Astrocyte (in vitro differentiated cells and primary cell): ENCODE measurements around the gene MYO5B. TPM values are rescaled to one million over a fixed set of nuclear protein-coding genes. Genes with fewer than 3 reads are reported as not detected.

ENCODE experiments used
- DNase-seq: peaks from one replicate; pipeline ENCODE4 v3.0.0-alpha.2; 2010; ENCODE audit warnings: low read depth
- FAIRE-seq: peaks from 2 replicates; lab custom pipeline; 2011; peaks lifted over from hg19 to GRCh38; lab: Jason Lieb, UNC
- H2AFZ ChIP-seq: 2 replicates; pipeline ENCODE4 v1.6.0; 2012; ENCODE audit warnings: low read depth, low read length, inconsistent platforms
- H3K27ac ChIP-seq: 2 replicates; pipeline ENCODE4 v1.5.1; 2011; ENCODE audit warnings: low read depth, low read length, inconsistent platforms
- H3K27me3 ChIP-seq: 2 replicates; pipeline ENCODE4 v1.6.0; 2011; ENCODE audit warnings: low read length, inconsistent platforms; ENCODE audit not compliant: insufficient read depth
- H3K36me3 ChIP-seq: 2 replicates; pipeline ENCODE4 v1.5.1; 2011; ENCODE audit warnings: low read length, inconsistent platforms; ENCODE audit not compliant: insufficient read depth
- H3K4me1 ChIP-seq: 2 replicates; pipeline ENCODE4 v1.5.1; 2011; ENCODE audit warnings: low read length, inconsistent platforms; ENCODE audit not compliant: insufficient read depth
- H3K4me2 ChIP-seq: 2 replicates; pipeline ENCODE4 v1.6.0; 2012; ENCODE audit warnings: low read length, inconsistent platforms
- H3K4me3 ChIP-seq: 2 replicates; pipeline ENCODE4 v1.5.1; 2011; ENCODE audit warnings: low read depth, mild to moderate bottlenecking, low read length, inconsistent platforms; ENCODE audit not compliant: insufficient read depth
- H3K79me2 ChIP-seq: 2 replicates; pipeline ENCODE4 v1.6.0; 2012; ENCODE audit warnings: mild to moderate bottlenecking, low read length, inconsistent platforms; ENCODE audit not compliant: insufficient read depth
- H3K9ac ChIP-seq: 2 replicates; pipeline ENCODE4 v1.6.0; 2012; ENCODE audit warnings: mild to moderate bottlenecking, low read length, inconsistent platforms
- H3K9me3 ChIP-seq: 2 replicates; pipeline ENCODE4 v1.5.1; 2012; ENCODE audit warnings: low read depth, mild to moderate bottlenecking, low read length, inconsistent platforms; ENCODE audit not compliant: insufficient read depth
- H4K20me1 ChIP-seq: 2 replicates; pipeline ENCODE4 v1.6.0; 2012; ENCODE audit warnings: low read length, inconsistent platforms; ENCODE audit not compliant: insufficient read depth
- H3K27ac Mint-ChIP-seq: one replicate; pipeline ENCODE4 v1.8.0; 2021; ENCODE audit warnings: mild to moderate bottlenecking, mixed read lengths; ENCODE audit not compliant: unreplicated experiment
- H3K27me3 Mint-ChIP-seq: one replicate; pipeline ENCODE4 v1.8.0; 2021; ENCODE audit warnings: low read depth, mixed read lengths; ENCODE audit not compliant: unreplicated experiment
- H3K36me3 Mint-ChIP-seq: one replicate; pipeline ENCODE4 v1.8.0; 2021; ENCODE audit warnings: low read depth, mixed read lengths; ENCODE audit not compliant: unreplicated experiment
- H3K4me1 Mint-ChIP-seq: one replicate; pipeline ENCODE4 v1.8.0; 2021; ENCODE audit warnings: low read depth, mixed read lengths; ENCODE audit not compliant: unreplicated experiment
- H3K4me3 Mint-ChIP-seq: one replicate; pipeline ENCODE4 v1.8.0; 2021; ENCODE audit warnings: mild to moderate bottlenecking, moderate library complexity, mixed read lengths; ENCODE audit not compliant: unreplicated experiment
- H3K9me3 Mint-ChIP-seq: one replicate; pipeline ENCODE4 v1.8.0; 2021; ENCODE audit warnings: mild to moderate bottlenecking, mixed read lengths; ENCODE audit not compliant: unreplicated experiment
- CTCF ChIP-seq: IDR thresholded peaks from 2 replicates; pipeline ENCODE4 v1.5.1; 2011; ENCODE audit warnings: low read depth, mild to moderate bottlenecking, inconsistent platforms, low read length, moderate library complexity; ENCODE audit not compliant: insufficient read depth
- EZH2 ChIP-seq: IDR thresholded peaks from 2 replicates; pipeline ENCODE4 v1.6.1; 2012; ENCODE audit warnings: mild to moderate bottlenecking, low read length, inconsistent platforms; ENCODE audit not compliant: insufficient read depth
- total RNA-seq: library from RNA; stranded (reverse); gene quantifications from 2 replicates; pipeline ENCODE4 v1.2.1, GENCODE V29; 2021

The MYO5B gene
- total RNA-seq, 1 donor from 2014 or later, result 8.3 TPM

- Histone ChIP-seq H3K4me1 (no peaks in the 10 kb centered on the region), H3K36me3 (no peaks in the 10 kb centered on the region), H3K79me2 (no peaks in the 10 kb centered on the region), H3K27ac (no peak overlapping the region), H3K27me3 (peaks cover 6% of the 10 kb centered on the region), H4K20me1 (no peaks in the 10 kb centered on the region), H3K9ac (no peak overlapping the region), H2AFZ (no peak overlapping the region), H3K9me3 (no peaks in the 10 kb centered on the region), H3K4me3 (no peak overlapping the region), H3K4me2 (no peak overlapping the region)
- Mint-ChIP-seq H3K27me3 (peaks cover 6% of the 10 kb centered on the region), H3K27ac (no peak overlapping the region), H3K4me3 (no peak overlapping the region), H3K4me1 (peaks cover under 1% of the 10 kb centered on the region), H3K9me3 (no peaks in the 10 kb centered on the region), H3K36me3 (no peaks in the 10 kb centered on the region)
- no peak for FAIRE-seq
- TF ChIP-seq CTCF (no peak), EZH2 (no peak)
- DNase-seq, result no peak
Measured at GRCh38 chr18:49955263-49955662, 239.7 kb downstream of the MYO5B start.

- DNase-seq (no peak), FAIRE-seq (no peak)
- no peaks in the 10 kb centered on the region for H3K27me3 Mint-ChIP-seq
- no peak overlapping the region for H3K9ac ChIP-seq
- no peak overlapping the region for H3K4me3 Mint-ChIP-seq
- H3K9me3 Mint-ChIP-seq, result no peaks in the 10 kb centered on the region
- peaks cover 9% of the 10 kb centered on the region for H3K27me3 ChIP-seq
- H3K9me3 ChIP-seq, result no peaks in the 10 kb centered on the region
- no peak overlapping the region for H3K4me3 ChIP-seq
- no peaks in the 10 kb centered on the region for H3K79me2 ChIP-seq
- no peaks in the 10 kb centered on the region for H3K36me3 Mint-ChIP-seq
- TF ChIP-seq CTCF (no peak), EZH2 (no peak)
- H2AFZ ChIP-seq, result no peak overlapping the region
- H3K27ac ChIP-seq, result no peak overlapping the region
- no peaks in the 10 kb centered on the region for H3K4me1 ChIP-seq
- H3K4me2 ChIP-seq, result no peak overlapping the region
- H3K4me1 Mint-ChIP-seq, result peaks cover 4% of the 10 kb centered on the region
- no peaks in the 10 kb centered on the region for H4K20me1 ChIP-seq
- no peak overlapping the region for H3K27ac Mint-ChIP-seq
- no peaks in the 10 kb centered on the region for H3K36me3 ChIP-seq
Measured at GRCh38 chr18:49953391-49953790, 241.6 kb downstream of the MYO5B start.

- no peak overlapping the region for H3K9ac ChIP-seq
- Mint-ChIP-seq H3K4me1 (peaks cover 4% of the 10 kb centered on the region), H3K9me3 (no peaks in the 10 kb centered on the region), H3K36me3 (no peaks in the 10 kb centered on the region), H3K27me3 (no peaks in the 10 kb centered on the region), H3K4me3 (no peak overlapping the region), H3K27ac (no peak overlapping the region)
- H2AFZ ChIP-seq, result no peak overlapping the region
- H3K9me3 ChIP-seq, result no peaks in the 10 kb centered on the region
- DNase-seq (no peak), FAIRE-seq (no peak)
- no peak overlapping the region for H3K27ac ChIP-seq
- no peaks in the 10 kb centered on the region for H3K4me1 ChIP-seq
- H3K4me3 ChIP-seq, result no peak overlapping the region
- H3K4me2 ChIP-seq, result no peak overlapping the region
- H3K27me3 ChIP-seq, result peaks cover 9% of the 10 kb centered on the region
- TF ChIP-seq CTCF (no peak), EZH2 (no peak)
- H3K36me3 ChIP-seq, result no peaks in the 10 kb centered on the region
- H4K20me1 ChIP-seq, result no peaks in the 10 kb centered on the region
- no peaks in the 10 kb centered on the region for H3K79me2 ChIP-seq
Measured at GRCh38 chr18:49949951-49950395, 245.0 kb downstream of the MYO5B start.
